ENCODE results near the gene PHC3. TPM values are rescaled to one million over a fixed set of nuclear protein-coding genes. Genes with fewer than 3 reads are reported as not detected.

Gene PHC3
- polyA plus RNA-seq, 2 of the 4 experiments (the other 2 are of a cell fraction): 10.8 to 49.1 TPM

GRCh38 chr3:170180079-170180907 lies 1.2 kb downstream of the PHC3 start:
- FAIRE-seq: no peak
- peak in 1 of 2 experiments; percentile 15 for DNase-seq (ENCODE audit: low read depth in 1 of 2, low spot score in 1 of 2)
- peak overlapping the region; percentile 95 to 99 for H3K27ac ChIP-seq
- H3K4me1 ChIP-seq: peaks cover 19% of the 10 kb centered on the region
- TF ChIP-seq TFCP2L1 (CRISPR knock-in tag; IDR thresholded peaks at IDR 0.05) (no peak), HOXB13 (CRISPR knock-in tag; IDR thresholded peaks at IDR 0.05; ENCODE audit: low read depth) (no peak), ESRRA (IDR thresholded peaks at IDR 0.05; ENCODE audit: borderline replicate concordance, low read length) (no peak), EHF (CRISPR knock-in tag; IDR thresholded peaks at IDR 0.05) (no peak), JUNB (IDR thresholded peaks at IDR 0.05) (no peak), EP300 (IDR thresholded peaks at IDR 0.05) (no peak), KDM1A (IDR thresholded peaks at IDR 0.05; ENCODE audit: low read depth) (no peak), HDAC2 (IDR thresholded peaks at IDR 0.05) (no peak), NPAS2 (CRISPR knock-in tag; IDR thresholded peaks at IDR 0.05; ENCODE audit: borderline replicate concordance) (no peak), ZNF302 (CRISPR knock-in tag; IDR thresholded peaks at IDR 0.05) (no peak), CBX8 (IDR thresholded peaks at IDR 0.05) (no peak), FOXS1 (CRISPR knock-in tag; IDR thresholded peaks at IDR 0.05) (no peak), HOXA7 (CRISPR knock-in tag; IDR thresholded peaks at IDR 0.05) (no peak), PHF8 (IDR thresholded peaks at IDR 0.05; ENCODE audit: borderline replicate concordance, low read depth) (no peak)
- TF ChIP-seq, protein P1, sequence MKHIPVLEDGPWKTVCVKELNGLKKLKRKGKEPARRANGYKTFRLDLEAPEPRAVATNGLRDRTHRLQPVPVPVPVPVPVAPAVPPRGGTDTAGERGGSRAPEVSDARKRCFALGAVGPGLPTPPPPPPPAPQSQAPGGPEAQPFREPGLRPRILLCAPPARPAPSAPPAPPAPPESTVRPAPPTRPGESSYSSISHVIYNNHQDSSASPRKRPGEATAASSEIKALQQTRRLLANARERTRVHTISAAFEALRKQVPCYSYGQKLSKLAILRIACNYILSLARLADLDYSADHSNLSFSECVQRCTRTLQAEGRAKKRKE (CRISPR knock-in tag; IDR thresholded peaks at IDR 0.05; ENCODE audit: low read depth): no peak
- peak; percentile 9 to 37; a peak in 4 of 6 replicates for ATAC-seq
- ChIA-PET CTCF (interaction anchor here (0.6 to 2.5 kb wide), 3 partner anchors 9 to 81 kb away, joined by 4 to 8 read pairs (median 5); no protein-coding TSS in a partner anchor), POLR2A (interaction anchor here (0.7 to 0.9 kb wide), 4 partner anchors 40 to 97 kb away, joined by 3 to 7 read pairs (median 4); partner anchors contain the start of gene PRKCI)
- H3K4me2 ChIP-seq: peak overlapping the region; percentile 86
- H3K9me3 ChIP-seq: no peaks in the 10 kb centered on the region
- peak overlapping the region; percentile 78 for H3K4me3 ChIP-seq
- WGBS (ENCODE audit: missing lambda C conversion rate): 25% methylated on average over 16 of the region's 16 CpGs

- 100% methylated on average over 1 of the region's 1 CpG for WGBS (ENCODE audit: missing lambda C conversion rate)
- H3K27ac ChIP-seq: peak overlapping the region in 1 of 2 experiments; percentile 5; a peak in 1 of 6 replicates
- peak overlapping the region; percentile 78; the same call in 1 of the 3 replicates for H3K4me3 ChIP-seq
- peaks cover 19% of the 10 kb centered on the region for H3K4me1 ChIP-seq
- H3K4me2 ChIP-seq: peak overlapping the region; percentile 86
- DNase-seq (ENCODE audit: low read depth in 1 of 2, low spot score in 1 of 2) (no peak), ATAC-seq (no peak), FAIRE-seq (no peak)
- TF ChIP-seq CBX8 (IDR thresholded peaks at IDR 0.05) (no peak), CEBPB (IDR thresholded peaks at IDR 0.05) (no peak), ZNF302 (CRISPR knock-in tag; IDR thresholded peaks at IDR 0.05) (no peak), EHF (CRISPR knock-in tag; IDR thresholded peaks at IDR 0.05) (no peak), CHD2 (IDR thresholded peaks at IDR 0.05; ENCODE audit: low read length, partially characterized antibody) (no peak), BCL3 (IDR thresholded peaks at IDR 0.05) (no peak), HOXB13 (CRISPR knock-in tag; IDR thresholded peaks at IDR 0.05; ENCODE audit: low read depth) (no peak)
- TF ChIP-seq, protein P1 (CRISPR knock-in tag; IDR thresholded peaks at IDR 0.05; ENCODE audit: low read depth): no peak
- TF ChIP-seq, protein P2, sequence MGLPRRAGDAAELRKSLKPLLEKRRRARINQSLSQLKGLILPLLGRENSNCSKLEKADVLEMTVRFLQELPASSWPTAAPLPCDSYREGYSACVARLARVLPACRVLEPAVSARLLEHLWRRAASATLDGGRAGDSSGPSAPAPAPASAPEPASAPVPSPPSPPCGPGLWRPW (IDR thresholded peaks at IDR 0.05): no peak
- H3K9me3 ChIP-seq: no peaks in the 10 kb centered on the region
- ChIA-PET POLR2A (interaction anchor here (0.9 kb wide), 1 partner anchor 43 kb away, joined by 3 read pairs; the partner anchor contains the start of gene PRKCI), CTCF (interaction anchor here (2.5 kb wide), 1 partner anchor 10 kb away, joined by 8 read pairs; no protein-coding TSS in a partner anchor)
Measured at GRCh38 chr3:170179432-170179831, 2.1 kb downstream of the PHC3 start.

Data from A549 (cell line).